ENCODE data around the gene C1orf174.

C1orf174 gene

DNA sequence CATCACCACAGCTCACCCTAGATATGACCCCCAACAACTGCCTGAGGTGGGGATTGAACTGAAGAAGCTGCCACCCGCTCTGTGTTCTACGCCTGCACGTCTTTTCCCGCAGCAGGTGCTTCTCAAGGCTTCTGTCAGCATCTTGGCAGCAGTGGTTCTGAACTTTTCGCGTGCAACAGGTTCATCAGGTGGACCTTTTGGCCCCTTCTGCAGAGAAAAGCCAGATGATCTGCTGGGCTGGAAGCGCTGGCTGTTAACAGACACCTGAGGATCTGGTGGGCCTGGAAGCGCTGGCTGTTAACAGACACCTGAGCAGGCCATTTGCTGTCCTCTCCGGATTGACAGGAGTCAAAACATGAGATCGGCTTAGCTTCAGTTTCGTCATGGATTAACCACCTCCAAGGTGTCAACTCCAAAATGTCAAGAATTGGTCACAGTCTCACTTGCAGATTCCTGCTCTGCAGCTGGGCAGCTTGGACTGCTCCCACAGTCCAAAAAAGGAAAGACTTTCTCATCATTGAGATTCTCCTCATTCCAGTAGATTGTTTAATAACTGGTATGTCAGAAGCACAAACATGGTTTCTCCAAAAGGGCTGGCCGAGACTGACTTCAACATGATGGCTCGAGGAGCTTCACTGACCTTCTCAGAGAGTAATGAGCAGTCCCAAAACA is 4.7 kb downstream of the C1orf174 start:
- no peak for DNase-seq (ENCODE audit: low spot score)

DNA sequence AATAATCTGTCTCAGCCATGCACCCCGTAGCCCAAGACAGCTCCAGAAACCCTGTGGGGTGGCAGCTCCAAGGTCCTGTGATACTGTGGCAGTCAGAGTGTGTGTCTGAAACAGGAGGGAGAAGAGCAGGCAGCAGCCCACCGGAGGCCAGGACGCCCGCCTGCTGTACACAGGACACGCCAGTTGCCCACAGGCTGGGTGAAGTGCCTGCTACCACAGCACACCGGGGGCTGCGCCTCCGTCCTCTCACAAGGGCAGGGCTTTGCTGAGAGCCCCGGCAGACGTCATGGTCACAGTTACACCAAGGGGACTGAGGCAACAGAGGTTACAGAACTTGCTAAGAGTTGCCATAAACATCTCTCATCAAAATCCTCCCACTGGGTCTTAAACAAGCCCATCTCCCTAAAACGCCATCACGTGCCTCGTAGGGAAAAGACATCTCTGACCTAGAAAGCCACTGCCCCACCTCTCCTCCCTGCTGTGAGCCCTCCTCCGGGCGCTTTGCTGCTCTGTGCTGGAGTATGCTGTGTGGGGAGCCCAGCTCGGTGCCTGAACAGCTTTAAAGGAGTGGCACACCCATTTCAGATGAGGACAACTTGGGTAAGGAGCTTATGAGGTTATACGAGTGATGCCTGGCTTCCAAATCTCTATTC is 5.3 kb downstream of the C1orf174 start:
- no peak for DNase-seq (ENCODE audit: low spot score)

DNA sequence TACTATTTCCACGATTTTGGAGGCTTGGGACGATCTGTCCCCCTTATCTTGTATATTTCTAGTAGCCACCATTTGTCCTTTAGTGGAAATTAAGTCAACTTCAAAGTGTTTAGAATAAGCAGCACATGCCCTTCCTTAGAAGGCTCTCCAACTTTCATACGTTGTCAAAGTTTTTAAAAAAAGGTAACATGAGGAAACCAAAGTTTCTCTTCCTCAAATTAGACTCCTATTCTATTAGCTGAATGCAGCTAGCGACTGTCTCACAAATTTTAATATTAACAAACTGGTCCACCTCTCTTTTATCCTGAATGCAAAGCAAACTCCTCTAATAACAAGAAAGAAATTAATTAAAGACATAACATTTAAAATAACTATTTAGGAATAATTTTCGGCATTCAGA is 6.9 kb downstream of the C1orf174 start:
- no peak for DNase-seq (ENCODE audit: low spot score)

DNA sequence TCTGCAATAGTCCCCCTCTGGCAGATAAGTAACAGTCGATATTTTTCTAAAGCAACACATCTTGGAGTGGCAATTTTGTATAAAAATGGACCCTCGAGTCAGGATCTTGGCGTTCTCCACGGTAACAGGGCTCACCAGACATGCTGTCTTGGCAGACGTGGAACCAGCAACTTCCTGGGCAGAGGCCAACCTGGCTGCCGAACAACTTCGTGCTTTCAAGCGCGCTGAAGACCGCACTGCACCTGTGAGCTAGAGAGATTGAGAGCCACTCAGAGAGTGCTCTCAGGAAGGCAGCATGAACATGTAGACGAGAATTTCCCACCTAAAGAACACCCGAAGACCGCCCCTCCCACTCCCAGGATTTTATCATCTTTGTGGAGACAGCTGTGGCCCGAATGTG is 7.3 kb downstream of the C1orf174 start:
- no peak for DNase-seq (ENCODE audit: low spot score)

- DNase-seq (ENCODE audit: low spot score): no peak
These were observed 8.7 kb downstream of the C1orf174 start for GRCh38 chr1:3891329-3891865.

DNA sequence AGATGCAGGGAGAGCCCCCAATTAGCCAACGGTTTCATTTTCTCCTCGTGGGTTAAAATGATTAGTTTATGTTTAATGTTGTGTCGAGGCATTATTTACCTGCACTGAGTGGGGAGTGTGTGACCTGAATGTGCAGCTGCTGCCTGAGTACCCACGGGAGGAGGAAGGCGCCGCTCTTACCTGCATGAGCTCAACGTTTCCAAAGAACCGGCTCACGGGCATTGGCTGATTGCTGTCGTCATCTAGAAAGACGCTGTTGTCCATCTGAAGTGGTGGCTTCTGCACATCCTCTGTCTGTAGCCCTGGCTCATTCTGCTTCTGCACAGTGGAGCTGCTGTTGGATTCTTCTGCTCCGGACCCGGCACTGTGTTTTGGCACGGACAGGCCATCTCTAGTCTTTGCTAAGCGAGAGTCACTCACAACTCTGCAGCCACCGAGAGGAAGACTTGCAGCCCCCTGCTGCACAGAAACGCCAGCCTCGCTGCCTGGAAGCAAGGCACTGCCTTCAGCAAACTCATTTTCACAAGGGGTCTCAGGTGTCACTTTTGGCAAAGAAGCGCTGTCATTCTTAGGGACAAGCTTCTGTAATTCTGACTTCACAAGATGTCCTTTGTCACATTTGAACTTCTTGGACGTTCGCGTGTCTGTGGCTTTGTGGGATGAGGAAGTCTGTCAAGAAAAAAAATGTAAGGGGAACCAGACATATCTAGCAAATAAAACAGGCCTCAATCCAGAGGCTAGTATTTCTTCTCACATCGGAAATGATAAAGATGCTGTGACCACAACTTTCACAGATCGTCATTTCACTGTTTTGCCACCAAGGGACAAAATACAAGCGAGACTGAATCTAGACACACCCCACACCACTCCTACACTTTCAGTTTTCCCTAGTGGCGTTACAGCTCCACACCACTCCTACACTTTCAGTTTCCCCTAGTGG is 9.4 kb downstream of the C1orf174 start:
- DNase-seq (ENCODE audit: low spot score): no peak

DNA sequence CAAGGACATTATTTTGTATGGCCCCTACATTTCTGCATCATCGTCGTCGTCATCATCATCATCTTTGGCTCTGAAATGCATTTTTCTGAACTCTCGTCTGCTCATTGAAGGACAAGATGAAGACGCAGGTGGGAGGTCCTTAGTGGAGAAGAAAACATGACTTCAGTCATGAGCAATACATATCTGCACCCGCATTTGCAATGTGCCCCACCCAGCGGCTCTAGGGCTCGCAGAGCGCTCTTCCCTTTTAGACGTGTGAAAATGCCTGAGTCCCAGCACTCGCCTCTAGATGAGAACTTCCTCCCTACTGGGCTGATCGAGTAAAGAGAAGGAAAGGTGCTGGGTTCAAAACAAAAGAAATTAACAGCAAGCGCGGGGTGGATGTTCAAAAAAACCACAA is 10.1 kb downstream of the C1orf174 start:
- DNase-seq (ENCODE audit: low spot score): no peak

DNA sequence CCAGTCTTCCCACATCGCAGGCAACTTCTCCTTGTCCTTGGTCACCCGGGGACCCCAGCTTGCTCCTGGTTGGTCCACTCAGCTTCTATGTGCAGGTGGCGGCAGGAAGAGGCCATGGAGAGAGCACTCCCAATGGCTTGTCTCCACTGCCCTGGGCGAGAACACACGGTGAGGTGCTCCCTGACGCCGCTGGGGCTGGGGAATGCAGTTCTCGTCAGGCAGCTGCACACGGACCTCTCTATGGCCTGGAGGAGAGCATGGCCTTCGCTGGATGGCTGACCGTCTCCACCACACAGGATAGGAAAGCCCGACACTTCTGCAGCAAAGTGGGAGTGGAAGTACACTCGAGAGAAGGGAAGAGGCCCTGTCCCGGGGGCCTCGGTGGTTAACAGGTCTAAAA is 11.8 kb downstream of the C1orf174 start:
- DNase-seq (ENCODE audit: low spot score): no peak

- no peak for DNase-seq (ENCODE audit: low spot score)
These were observed 13.4 kb downstream of the C1orf174 start for GRCh38 chr1:3886691-3887090.

- DNase-seq (ENCODE audit: low spot score): no peak
These were observed 13.9 kb downstream of the C1orf174 start for GRCh38 chr1:3886106-3886670.

DNA sequence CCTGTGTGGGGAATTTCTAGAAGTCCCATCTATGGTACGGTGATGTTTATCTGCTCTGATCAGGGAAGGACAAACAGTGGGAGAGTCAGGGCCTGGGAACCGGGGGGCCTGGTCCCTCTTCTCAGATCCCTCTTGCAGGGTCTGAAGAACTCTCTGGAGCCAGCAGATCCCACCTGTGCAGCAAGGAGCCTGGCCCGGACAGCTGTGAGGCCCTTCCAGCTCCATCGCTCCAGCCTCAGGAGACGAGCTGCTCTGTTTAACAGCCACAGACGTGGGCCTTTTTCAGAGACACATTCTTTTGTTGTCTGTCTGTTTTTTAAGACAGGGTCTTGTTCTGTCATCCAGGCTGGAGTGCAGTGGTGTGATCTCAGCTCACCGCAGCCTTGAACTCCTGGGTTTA is 14.5 kb downstream of the C1orf174 start:
- no peak for DNase-seq (ENCODE audit: low spot score)

DNA sequence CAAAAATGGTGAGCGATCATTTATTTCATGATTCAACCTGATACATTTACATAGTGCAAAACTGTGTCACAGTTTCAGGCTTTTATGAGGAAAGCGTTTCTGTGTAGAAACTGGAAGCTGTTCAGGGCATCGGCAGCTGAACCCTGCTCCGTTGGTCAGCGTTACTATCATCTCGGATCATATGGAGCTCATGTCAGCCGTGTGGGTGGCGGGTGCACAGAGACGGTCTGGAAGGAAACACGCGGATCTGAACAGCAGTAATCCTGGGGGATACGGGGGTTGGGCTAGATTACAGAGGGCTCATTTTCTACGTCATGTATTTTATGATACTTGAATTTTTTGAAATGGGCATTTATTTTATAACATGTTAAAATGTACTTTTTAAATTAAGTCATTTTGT is 15.1 kb downstream of the C1orf174 start:
- no peak for DNase-seq (ENCODE audit: low spot score)

DNA sequence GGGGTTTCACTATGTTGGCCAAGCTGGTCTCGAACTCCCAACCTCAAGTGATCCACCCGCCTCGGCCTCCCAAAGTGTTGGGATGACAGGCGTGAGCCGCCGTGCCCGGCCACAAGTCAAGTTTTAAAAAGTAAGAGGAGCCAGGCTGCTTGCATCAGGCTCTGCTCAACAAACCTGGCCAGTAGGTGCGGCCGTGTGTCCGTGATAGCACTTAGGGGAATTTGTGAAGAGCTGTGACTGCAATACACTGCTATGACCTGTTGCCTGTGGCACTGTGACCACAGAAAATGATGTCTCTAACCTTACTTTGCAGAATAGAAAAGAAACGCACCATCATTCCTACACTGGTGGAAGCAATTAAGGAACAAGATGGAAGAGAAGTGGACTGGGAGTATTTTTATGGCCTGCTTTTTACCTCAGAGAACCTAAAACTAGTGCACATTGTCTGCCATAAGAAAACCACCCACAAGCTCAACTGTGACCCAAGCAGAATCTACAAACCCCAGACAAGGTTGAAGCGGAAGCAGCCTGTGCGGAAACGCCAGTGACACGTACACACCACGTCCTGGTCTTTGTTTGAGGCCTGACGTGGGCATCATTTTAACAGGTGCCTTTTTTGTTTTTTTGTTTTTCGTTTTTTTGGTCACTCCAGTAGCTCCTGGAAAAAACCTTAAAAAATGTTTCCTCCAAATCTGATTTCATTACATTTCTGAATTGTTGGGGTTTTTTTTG is 16.7 kb downstream of the C1orf174 start:
- no peak for DNase-seq (ENCODE audit: low spot score)

DNA sequence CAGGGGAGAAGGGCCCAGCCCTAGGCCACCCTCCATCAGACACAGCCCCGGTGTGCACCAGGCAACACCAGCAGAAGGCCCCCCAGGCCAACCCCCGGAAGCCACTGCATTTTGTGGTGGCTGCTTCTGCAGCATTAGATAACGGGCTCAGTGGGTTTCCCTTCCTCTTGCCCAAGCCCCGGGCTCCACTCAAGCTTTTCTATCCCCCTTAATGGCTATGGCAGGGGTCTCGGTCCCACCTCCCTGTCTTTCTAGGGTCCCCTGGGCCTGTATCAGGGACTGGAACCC is 18.9 kb downstream of the C1orf174 start:
- no peak for DNase-seq (ENCODE audit: low spot score)

- no peak for DNase-seq (ENCODE audit: low spot score)
These were observed 19.5 kb downstream of the C1orf174 start for GRCh38 chr1:3880429-3881192.

- DNase-seq (ENCODE audit: low spot score): no peak
These were observed 20.2 kb downstream of the C1orf174 start for GRCh38 chr1:3879787-3880428.

DNA sequence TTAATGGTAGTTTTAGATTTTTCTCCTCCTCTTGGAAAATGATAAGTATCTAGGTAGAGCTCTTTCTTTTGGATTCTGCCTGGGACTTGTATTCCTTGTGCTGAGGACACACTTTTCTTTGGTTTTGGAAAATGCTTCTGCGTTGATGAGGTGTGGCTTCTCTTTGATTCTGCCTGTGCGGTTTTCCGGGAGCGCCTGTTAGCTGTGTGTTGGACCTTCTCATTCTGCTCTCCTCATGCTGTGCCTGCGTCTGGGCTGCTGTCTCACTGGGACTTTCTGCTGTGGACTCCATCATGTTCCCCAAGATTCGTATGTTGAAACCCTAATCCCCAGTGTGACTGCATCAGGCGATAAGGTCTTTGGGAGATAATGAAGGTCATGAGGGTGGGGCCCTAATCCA is 21.0 kb downstream of the C1orf174 start:
- DNase-seq (ENCODE audit: low spot score): no peak

- DNase-seq (ENCODE audit: low spot score): no peak
These were observed 23.4 kb downstream of the C1orf174 start for GRCh38 chr1:3876716-3877115.

DNA sequence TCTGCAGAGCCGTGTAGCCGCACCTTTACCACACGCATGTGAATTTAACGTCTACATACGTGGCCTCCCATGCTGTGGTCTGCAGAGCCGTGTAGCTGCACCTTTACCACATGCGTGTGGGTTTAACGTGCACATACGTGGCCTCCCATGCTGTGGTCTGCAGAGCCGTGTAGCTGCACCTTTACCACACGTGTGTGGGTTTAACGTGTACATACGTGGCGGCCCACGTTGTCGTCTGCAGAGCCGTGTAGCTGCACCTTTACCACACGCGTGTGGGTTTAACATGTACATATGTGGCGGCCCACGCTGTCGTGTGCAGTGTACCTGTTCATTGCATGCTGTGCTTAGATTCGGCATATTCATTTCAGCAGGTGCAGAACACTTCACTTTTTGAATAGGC is 25.3 kb downstream of the C1orf174 start:
- DNase-seq (ENCODE audit: low spot score): no peak

DNA sequence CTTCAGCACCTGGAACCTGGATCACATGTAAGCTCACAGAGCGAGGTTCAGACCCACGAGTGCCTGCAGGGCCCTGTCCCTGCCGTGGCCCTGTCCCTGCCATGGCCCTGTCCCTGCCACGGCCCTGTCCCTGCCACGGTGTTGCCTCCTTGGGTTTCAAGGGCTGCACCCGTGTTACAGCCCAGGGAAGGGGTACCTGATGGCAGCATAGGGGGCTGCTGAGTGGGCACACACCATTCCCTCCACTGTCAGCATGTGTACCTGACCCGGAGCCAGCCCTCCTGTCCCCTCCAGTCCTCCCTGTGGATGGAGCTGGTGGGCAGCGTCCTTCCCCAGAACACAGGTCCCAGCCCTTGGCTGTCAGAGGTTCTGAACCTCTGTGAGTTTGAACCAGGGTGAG is 27.5 kb downstream of the C1orf174 start:
- no peak for DNase-seq (ENCODE audit: low spot score)

DNA sequence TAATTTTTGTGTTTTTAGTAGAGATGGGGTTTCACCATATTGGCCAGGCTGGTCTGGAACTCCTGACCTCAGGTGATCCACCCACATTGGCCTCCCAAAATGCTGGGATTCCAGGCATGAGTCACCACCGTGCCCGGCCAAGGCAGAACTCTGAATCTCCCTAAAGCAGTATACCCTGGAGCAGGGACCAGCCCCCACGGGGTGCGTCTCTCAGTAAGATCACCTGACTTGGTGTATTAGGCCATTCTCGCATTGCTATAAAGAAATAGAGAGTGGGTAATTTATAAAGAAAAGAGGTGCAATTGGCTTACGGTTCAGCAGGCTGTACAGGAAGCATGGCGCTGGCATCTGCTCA is 28.6 kb downstream of the C1orf174 start:
- no peak for DNase-seq (ENCODE audit: low spot score)

Measured in NAMALWA (cell line).